HG03139 (cell line): ENCODE results near the gene SLC2A8.

ENCODE experiments used
- ATAC-seq: cut with Tn5 transposase; IDR thresholded peaks from one replicate; pipeline ENCODE4 v1.9.1; 2021; ENCODE audit not compliant: unreplicated experiment

The SLC2A8 gene

GRCh38 chr9:127402401-127403090, 5.6 kb downstream of the SLC2A8 start:
- ATAC-seq, result no peak

- ATAC-seq, result no peak
Measured at GRCh38 chr9:127403507-127404192, 6.7 kb downstream of the SLC2A8 start.

GRCh38 chr9:127404631-127405030, 7.7 kb downstream of the SLC2A8 start:
- ATAC-seq, result no peak

- ATAC-seq, result no peak
Measured at GRCh38 chr9:127405344-127406125, 8.6 kb downstream of the SLC2A8 start.

- no peak for ATAC-seq
Measured at GRCh38 chr9:127406799-127407491, 10.0 kb downstream of the SLC2A8 start.

GRCh38 chr9:127407492-127407843, 10.5 kb downstream of the SLC2A8 start:
- no peak for ATAC-seq

- ATAC-seq, result no peak
Measured at GRCh38 chr9:127411122-127411521, 14.2 kb downstream of the SLC2A8 start.

- no peak for ATAC-seq
Measured at GRCh38 chr9:127415141-127415540, 18.2 kb downstream of the SLC2A8 start.

GRCh38 chr9:127415657-127416056, 18.7 kb downstream of the SLC2A8 start:
- ATAC-seq, result no peak

GRCh38 chr9:127417131-127418036, 20.4 kb downstream of the SLC2A8 start:
- ATAC-seq, result no peak

GRCh38 chr9:127418037-127418471, 21.1 kb downstream of the SLC2A8 start:
- no peak for ATAC-seq

GRCh38 chr9:127419348-127419747, 22.4 kb downstream of the SLC2A8 start:
- no peak for ATAC-seq

GRCh38 chr9:127421057-127421456, 24.1 kb downstream of the SLC2A8 start:
- ATAC-seq, result no peak

- no peak for ATAC-seq
Measured at GRCh38 chr9:127422133-127422782, 25.3 kb downstream of the SLC2A8 start.

GRCh38 chr9:127422787-127423186, 25.8 kb downstream of the SLC2A8 start:
- ATAC-seq, result no peak

- no peak for ATAC-seq
Measured at GRCh38 chr9:127423476-127423933, 26.5 kb downstream of the SLC2A8 start.

- ATAC-seq, result peak; percentile 71
Measured at GRCh38 chr9:127423934-127424675, 27.1 kb downstream of the SLC2A8 start, which contains the start of gene ZNF79. TSS of gene ZNF79 (plus strand) at chr9:127424382. CDS start at chr9:127424788, 406 bp downstream.

GRCh38 chr9:127424676-127424999, 27.7 kb downstream of the SLC2A8 start:
- ATAC-seq, result peak; percentile 19

GRCh38 chr9:127426756-127427155, 29.8 kb downstream of the SLC2A8 start:
- no peak for ATAC-seq
